ENCODE measurements around the gene TCF7L1.

DNA sequence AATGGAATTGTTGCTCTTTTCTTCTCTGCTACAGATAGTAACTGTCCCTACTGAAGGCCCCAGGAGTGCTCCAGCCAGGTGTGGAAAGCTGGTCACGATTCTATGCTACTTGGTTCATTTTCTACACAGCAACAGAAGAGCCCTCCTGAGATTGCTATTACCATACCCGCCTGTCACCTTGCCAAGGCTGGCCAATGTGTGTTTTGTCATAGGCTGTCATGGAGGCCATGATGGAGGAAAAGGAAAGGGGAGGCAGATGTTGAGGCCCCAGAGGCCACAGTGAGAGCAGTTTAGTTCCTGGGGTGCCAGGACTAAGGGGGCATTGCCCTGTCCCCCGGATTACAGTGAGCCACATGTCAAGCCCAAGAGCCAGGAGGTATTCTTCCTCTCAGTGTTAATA, 222.3 kb downstream of the TCF7L1 start:
- TF ChIP-seq CTCF (IDR thresholded peaks at IDR 0.05; ENCODE audit: low read length) = no peak
- no peak for TF ChIP-seq EZH2 (IDR thresholded peaks at IDR 0.05; ENCODE audit: borderline replicate concordance, low read length)

Data from OCI-LY1 (cell line).